Body of pancreas (tissue), 4 donors: ENCODE data around the gene SLC7A4. TPM values are rescaled to one million over a fixed set of nuclear protein-coding genes. Genes with fewer than 3 reads are reported as not detected.

Experiments
- ATAC-seq: fragments of 150-250 bp; one replicate; pipeline ENCODE4 v1.9.1; 2016
- DNase-seq, 4 donors: peaks; one replicate each; pipeline ENCODE4 v3.0.0-alpha.2; 2019
- H3K27ac ChIP-seq, 4 donors: fragments of 200-600 bp; sonication (generic); 1 replicate in 3 of 4; 2 replicates in 1 of 4; pipeline versions ENCODE4 v1.5.1 to v1.6.1; 2016 to 2019; ENCODE audit warnings: mild to moderate bottlenecking in 1 of 4, mixed read lengths in 1 of 4, moderate library complexity in 1 of 4
- H3K27me3 ChIP-seq, 2 donors: fragments of 200-600 bp; sonication (generic); one replicate each; pipeline ENCODE4 v1.6.0; 2016; ENCODE audit warnings: mild to moderate bottlenecking in 1 of 2
- H3K36me3 ChIP-seq, 2 donors: fragments of 200-600 bp; sonication (generic); replicated peaks in 1 of 2; 2 replicates each; pipeline ENCODE4 v1.5.1; 2016; ENCODE audit warnings: low read depth in 2 of 2; ENCODE audit not compliant: insufficient read depth in 1 of 2
- H3K4me1 ChIP-seq: fragments of 200-600 bp; sonication (generic); one replicate; pipeline ENCODE4 v1.6.0; 2016
- H3K4me3 ChIP-seq, 2 donors: fragments of 200-600 bp; sonication (generic); 1 replicate in 1 of 2; 2 replicates in 1 of 2; pipeline ENCODE4 v1.5.1; 2016 to 2019
- H3K9me3 ChIP-seq, 3 donors: fragments of 200-600 bp; sonication (generic); 1 replicate in 2 of 3; 2 replicates in 1 of 3; pipeline ENCODE4 v1.5.1; 2016
- CTCF ChIP-seq, 7 experiments: fragments of 450-650 bp in 4 of 7; fragments of 200-600 bp in 3 of 7; sonication (generic) in 3 of 7; IDR thresholded peaks; one replicate each; pipeline ENCODE4 v1.5.1; 2016 to 2019; ENCODE audit warnings: antibody characterized with exemption in 7 of 7
- POLR2A ChIP-seq, 3 donors: fragments of 450-650 bp; IDR thresholded peaks; one replicate each; pipeline ENCODE4 v1.6.1; 2016; ENCODE audit warnings: antibody characterized with exemption in 3 of 3, mild to moderate bottlenecking in 2 of 3
- WGBS, 2 donors: methylation state at CpG; one replicate each; pipeline ENCODE4 v1.1.5; 2017; 5-methylcytosine and 5-hydroxymethylcytosine counted together
- intact Hi-C: fragments of 100-400 bp; cut with DNase I; formaldehyde crosslinking; loops from one replicate; pipeline ENCODE4 v1.15.1; 2023
- total RNA-seq, 2 donors: library from RNA; depleted of rRNA; stranded (reverse); fragments of >200 nt; gene quantifications; one replicate each; pipeline ENCODE4 v1.1.0, GENCODE V29; 2016

The SLC7A4 gene
- total RNA-seq, 2 donors from 2014 or later: 1.3 to 1.8 TPM

GRCh38 chr22:20981787-20982562 is 50.4 kb downstream of the SLC7A4 start, which contains the start of gene LZTR1:
Gene LZTR1 (plus strand): TSS chr22:20982297. CDS start chr22:20982372, 75 bp downstream.
- Histone ChIP-seq H3K4me3 (peak within 1 kb of the TSS; percentile 34 to 68), H3K4me1 (peaks cover 34% of the 10 kb centered on the region), H3K36me3 (no peaks in the 10 kb centered on the region), H3K27me3 (no peaks in the 10 kb centered on the region), H3K9me3 (no peaks in the 10 kb centered on the region), H3K27ac (peak within 1 kb of the TSS; percentile 70 to 92 (median 88))
- 0% methylated on average over 20 to 87 of the region's 87 CpGs for WGBS, 2 donors
- peak; percentile 78 to 90 (median 80) for DNase-seq
- intact Hi-C loops: no loop called here
- ATAC-seq: peak; percentile 90
- TF ChIP-seq CTCF (IDR thresholded peaks at IDR 0.05) (peak; percentile 22 to 58 (median 30)), POLR2A (IDR thresholded peaks at IDR 0.05) (peak; percentile 79 to 94 (median 91))

- ATAC-seq: no peak
- 59 to 64% methylated on average over 9 to 10 of the region's 10 CpGs for WGBS, 2 donors
- peak overlapping the region; percentile 70 to 92 (median 88) for H3K27ac ChIP-seq
- intact Hi-C loops: no loop called here
- H3K36me3 ChIP-seq: no peaks in the 10 kb centered on the region
- H3K9me3 ChIP-seq: no peaks in the 10 kb centered on the region
- no peak for DNase-seq
- H3K27me3 ChIP-seq: no peaks in the 10 kb centered on the region
- TF ChIP-seq CTCF (IDR thresholded peaks at IDR 0.05) (no peak), POLR2A (IDR thresholded peaks at IDR 0.05) (no peak)
- H3K4me1 ChIP-seq: peaks cover 34% of the 10 kb centered on the region
- peak overlapping the region; percentile 34 to 68 for H3K4me3 ChIP-seq
Measured at GRCh38 chr22:20980938-20981722, 51.2 kb downstream of the SLC7A4 start.

- intact Hi-C loops: no loop called here
- DNase-seq: no peak
- H3K27me3 ChIP-seq: no peaks in the 10 kb centered on the region
- peaks cover 34% of the 10 kb centered on the region for H3K4me1 ChIP-seq
- ATAC-seq: no peak
- H3K27ac ChIP-seq: no peak overlapping the region
- no peaks in the 10 kb centered on the region for H3K36me3 ChIP-seq
- 77 to 84% methylated on average over 4 of the region's 4 CpGs for WGBS, 2 donors
- TF ChIP-seq POLR2A (IDR thresholded peaks at IDR 0.05) (no peak), CTCF (IDR thresholded peaks at IDR 0.05) (no peak)
- H3K4me3 ChIP-seq: no peak overlapping the region
- H3K9me3 ChIP-seq: no peaks in the 10 kb centered on the region
Measured at GRCh38 chr22:20980523-20980922, 51.8 kb downstream of the SLC7A4 start.

DNA sequence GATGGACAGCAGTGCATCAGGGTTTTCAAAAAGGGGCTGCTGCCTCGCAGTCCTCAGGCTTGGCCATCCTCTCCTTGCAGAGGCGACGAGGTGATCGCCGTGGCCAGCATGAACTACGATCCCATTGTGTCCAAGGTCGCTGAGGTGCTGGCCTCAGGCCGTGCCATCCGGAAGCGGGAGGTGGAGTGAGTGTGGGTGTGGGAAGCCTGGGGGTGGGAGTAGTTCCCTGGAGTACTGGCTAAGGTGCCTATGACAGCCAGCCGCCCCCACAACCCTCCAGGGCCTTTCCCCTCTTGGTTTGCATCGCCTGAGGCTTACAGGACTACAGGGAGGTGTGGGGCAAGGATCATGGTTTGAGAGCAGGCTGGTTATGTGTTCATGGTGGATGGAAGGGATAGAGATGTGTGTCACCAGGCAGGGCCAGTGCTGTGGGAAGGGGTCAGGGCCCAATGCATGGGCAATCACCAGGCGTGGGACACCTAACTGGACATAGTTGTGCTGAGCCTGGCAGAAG is 52.4 kb downstream of the SLC7A4 start:
- TF ChIP-seq CTCF (IDR thresholded peaks at IDR 0.05) (no peak), POLR2A (IDR thresholded peaks at IDR 0.05) (no peak)
- Histone ChIP-seq H3K36me3 (no peaks in the 10 kb centered on the region), H3K27me3 (no peaks in the 10 kb centered on the region), H3K9me3 (no peaks in the 10 kb centered on the region), H3K4me3 (no peak overlapping the region), H3K27ac (no peak overlapping the region), H3K4me1 (peaks cover 34% of the 10 kb centered on the region)
- 31 to 83% methylated on average over 3 to 13 of the region's 13 CpGs for WGBS, 2 donors
- DNase-seq (no peak), ATAC-seq (no peak)
- intact Hi-C loops: no loop called here
